K562 (cell line): ENCODE data around the gene THEM4. TPM values are rescaled to one million over a fixed set of nuclear protein-coding genes. Genes with fewer than 3 reads are reported as not detected.

Experiments
- CBX1 ChIP-seq: sonication (generic); IDR thresholded peaks from 2 replicates; pipeline ENCODE4 v1.6.1; 2016; ENCODE audit warnings: antibody characterized with exemption, low read depth, mild to moderate bottlenecking
- CBX5 ChIP-seq: IDR thresholded peaks from 2 replicates; pipeline ENCODE4 v1.6.1; 2014; ENCODE audit warnings: low read depth, borderline replicate concordance
- HLTF ChIP-seq: fragments of 450-650 bp; IDR thresholded peaks from 2 replicates; pipeline ENCODE4 v1.6.1; 2016
- MEIS2 ChIP-seq: fragments of 450-650 bp; IDR thresholded peaks from 2 replicates; pipeline ENCODE4 v1.6.1; 2014; ENCODE audit warnings: mild to moderate bottlenecking; ENCODE audit not compliant: partially characterized antibody
- MTA3 ChIP-seq: fragments of 450-650 bp; formaldehyde crosslinking; IDR thresholded peaks from 2 replicates; pipeline ENCODE4 v1.6.1; 2017; ENCODE audit warnings: mild to moderate bottlenecking, borderline replicate concordance
- RBFOX2 ChIP-seq: fragments of 200-400 bp; formaldehyde crosslinking; IDR thresholded peaks from 2 replicates; pipeline ENCODE4 v1.6.1; 2017; ENCODE audit warnings: low read depth, mild to moderate bottlenecking, low read length, moderate library complexity
- SP1 ChIP-seq: sonication (generic); formaldehyde crosslinking; IDR thresholded peaks from 2 replicates; pipeline ENCODE4 v1.8.1; 2022; ENCODE audit warnings: mild to moderate bottlenecking, missing genetic modification reagents
- STAT5B ChIP-seq: fragments of 250-450 bp; sonication (Bioruptor Pico); IDR thresholded peaks from 2 replicates; pipeline ENCODE4 v1.8.0; 2021; ENCODE audit warnings: mild to moderate bottlenecking, inconsistent platforms
- TARDBP ChIP-seq: fragments of 450-650 bp; IDR thresholded peaks from 2 replicates; pipeline ENCODE4 v1.6.1; 2016
- TRIM24 ChIP-seq, 2 experiments: fragments of 450-650 bp; IDR thresholded peaks; 2 replicates each; pipeline ENCODE4 v1.6.1; 2016
- XRCC3 ChIP-seq: fragments of 450-650 bp; IDR thresholded peaks from 2 replicates; pipeline ENCODE4 v1.6.1; 2017; ENCODE audit warnings: mild to moderate bottlenecking, moderate library complexity
- YY1 ChIP-seq, 3 experiments: IDR thresholded peaks; 2 replicates each; pipeline ENCODE4 v1.6.1; 2011; ENCODE audit warnings: low read length in 2 of 3, mild to moderate bottlenecking in 2 of 3, moderate library complexity in 2 of 3, borderline replicate concordance in 1 of 3, control low read depth in 1 of 3, low read depth in 1 of 3; ENCODE audit not compliant: insufficient read depth in 3 of 3, insufficient replicate concordance in 2 of 3, control insufficient read depth in 1 of 3, insufficient read length in 1 of 3; ENCODE audit errors: extremely low read depth in 1 of 3
- polyA plus RNA-seq, 8 experiments: library from polyadenylated mRNA; depleted of rRNA in 4 of 8; stranded (reverse) in 5 of 8; unstranded in 3 of 8; fragments of >200 nt; fragmentation: Nextera tagmentation in 2 of 8; fragmentation: Illumina TruSeq in 1 of 8; extraction: Ambion mirVana in 2 of 8; extraction: Trizol in 1 of 8; gene quantifications; 2 replicates each; pipeline versions ENCODE4 v1.2.1 to v1.2.3, GENCODE V29; 2011 to 2014; ENCODE audit warnings: inconsistent platforms in 1 of 8, missing spikeins in 1 of 8
- total RNA-seq, 7 experiments: library from RNA; depleted of rRNA in 6 of 7; stranded (reverse); fragments of >200 nt in 6 of 7; fragmentation: Illumina TruSeq in 2 of 7; extraction: Trizol in 2 of 7; gene quantifications; 2 replicates each; pipeline versions ENCODE4 v1.2.1 to v1.2.3, GENCODE V29; 2011 to 2021; ENCODE audit warnings: low replicate concordance in 1 of 7
- TF ChIP-seq, protein P1 (sequence below): fragments of 250-450 bp; sonication (Bioruptor Pico); IDR thresholded peaks from 2 replicates; pipeline ENCODE4 v1.5.1; 2021; ENCODE audit warnings: mild to moderate bottlenecking
- TF ChIP-seq, protein P2 (sequence below): fragments of 450-650 bp; IDR thresholded peaks from 2 replicates; pipeline ENCODE4 v1.6.1; 2018; ENCODE audit warnings: mild to moderate bottlenecking, low read depth; ENCODE audit not compliant: partially characterized antibody
- TF ChIP-seq, protein P3 (sequence below): fragments of 450-650 bp; IDR thresholded peaks from 2 replicates; pipeline ENCODE4 v1.6.1; 2016; ENCODE audit warnings: mild to moderate bottlenecking

Gene THEM4
- total and polyA plus RNA-seq, 9 of the 15 experiments (the other 6 are each of a cell fraction or from before 2014, with no cell fraction given) = 8.6 to 71.9 (median 35.3) TPM

DNA sequence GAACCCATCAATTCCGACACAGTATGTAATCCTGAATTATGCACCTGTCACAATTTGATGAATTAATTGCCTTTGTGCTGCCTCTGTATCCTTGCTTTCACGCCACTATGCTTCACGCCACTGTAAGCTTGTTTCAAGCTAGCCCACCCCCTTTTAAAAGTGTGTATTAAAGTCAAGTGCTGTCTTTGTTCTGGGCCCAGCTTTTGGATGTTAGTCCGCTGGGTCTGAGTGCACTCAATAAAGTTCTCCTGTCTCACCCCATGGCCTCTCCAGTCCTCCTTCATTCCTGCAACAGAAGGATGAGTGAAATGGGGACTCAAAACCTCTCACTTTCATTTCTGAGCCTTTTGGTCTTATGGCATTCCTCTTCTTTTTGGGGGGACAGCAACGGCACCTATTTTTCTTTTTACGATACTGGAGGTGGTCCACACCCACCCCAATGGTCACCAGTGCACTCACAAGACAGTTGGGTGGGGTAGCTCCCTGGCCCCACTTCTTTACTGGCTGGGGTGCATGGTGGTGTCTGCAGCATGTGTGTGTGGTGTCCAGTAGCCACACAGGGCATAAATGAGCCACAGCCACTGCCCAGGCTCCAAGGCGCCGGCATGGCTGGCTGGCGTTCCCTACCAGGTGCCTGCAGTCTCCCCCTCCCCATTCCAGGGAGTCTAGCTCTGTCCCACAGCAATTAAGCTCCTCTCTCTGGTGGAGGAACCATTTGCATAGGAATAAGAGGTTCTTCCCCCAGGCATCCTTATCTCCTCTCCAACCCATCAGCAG lies 1.8 kb downstream of the THEM4 start (continued):
- TF ChIP-seq, protein P1, sequence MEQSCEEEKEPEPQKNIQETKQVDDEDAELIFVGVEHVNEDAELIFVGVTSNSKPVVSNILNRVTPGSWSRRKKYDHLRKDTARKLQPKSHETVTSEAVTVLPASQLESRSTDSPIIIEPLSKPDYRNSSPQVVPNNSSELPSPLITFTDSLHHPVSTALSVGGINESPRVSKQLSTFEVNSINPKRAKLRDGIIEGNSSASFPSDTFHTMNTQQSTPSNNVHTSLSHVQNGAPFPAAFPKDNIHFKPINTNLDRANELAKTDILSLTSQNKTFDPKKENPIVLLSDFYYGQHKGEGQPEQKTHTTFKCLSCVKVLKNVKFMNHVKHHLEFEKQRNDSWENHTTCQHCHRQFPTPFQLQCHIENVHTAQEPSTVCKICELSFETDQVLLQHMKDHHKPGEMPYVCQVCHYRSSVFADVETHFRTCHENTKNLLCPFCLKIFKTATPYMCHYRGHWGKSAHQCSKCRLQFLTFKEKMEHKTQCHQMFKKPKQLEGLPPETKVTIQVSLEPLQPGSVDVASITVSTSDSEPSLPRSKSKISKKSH (CRISPR knock-in tag) = peak; percentile 92; the same call in 1 of the 2 replicates
- 0 out of 2 replicates have a peak, but pooled peaks have one; percentile 38 for TF ChIP-seq MTA3
- no peak for TF ChIP-seq STAT5B (CRISPR knock-in tag)
- 0 out of 2 replicates have a peak, but pooled peaks have one; percentile 28 for TF ChIP-seq SP1 (CRISPR knock-in tag)
- TF ChIP-seq MEIS2 = peak; percentile 28
- TF ChIP-seq XRCC3 = peak; percentile 87
- no peak for TF ChIP-seq TARDBP
- TF ChIP-seq, protein P2, sequence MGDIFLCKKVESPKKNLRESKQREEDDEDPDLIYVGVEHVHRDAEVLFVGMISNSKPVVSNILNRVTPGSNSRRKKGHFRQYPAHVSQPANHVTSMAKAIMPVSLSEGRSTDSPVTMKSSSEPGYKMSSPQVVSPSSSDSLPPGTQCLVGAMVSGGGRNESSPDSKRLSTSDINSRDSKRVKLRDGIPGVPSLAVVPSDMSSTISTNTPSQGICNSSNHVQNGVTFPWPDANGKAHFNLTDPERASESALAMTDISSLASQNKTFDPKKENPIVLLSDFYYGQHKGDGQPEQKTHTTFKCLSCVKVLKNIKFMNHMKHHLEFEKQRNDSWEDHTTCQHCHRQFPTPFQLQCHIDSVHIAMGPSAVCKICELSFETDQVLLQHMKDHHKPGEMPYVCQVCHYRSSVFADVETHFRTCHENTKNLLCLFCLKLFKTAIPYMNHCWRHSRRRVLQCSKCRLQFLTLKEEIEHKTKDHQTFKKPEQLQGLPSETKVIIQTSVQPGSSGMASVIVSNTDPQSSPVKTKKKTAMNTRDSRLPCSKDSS = peak; percentile 95
- peak; percentile 96 for TF ChIP-seq CBX5
- TF ChIP-seq YY1 (IDR thresholded peaks at IDR 0.05; ENCODE audit: borderline replicate concordance in 1 of 3, control insufficient read depth in 1 of 3, extremely low read depth in 1 of 3, insufficient read depth in 3 of 3, insufficient read length in 1 of 3, insufficient replicate concordance in 2 of 3, low read depth in 1 of 3, low read length in 2 of 3) = peak in 1 of 3 experiments; percentile 9
- TF ChIP-seq TRIM24 (IDR thresholded peaks at IDR 0.05) = peak; percentile 60 to 83; a peak in 3 of 4 replicates
- peak; percentile 80; the same call in 1 of the 2 replicates for TF ChIP-seq CBX1
- TF ChIP-seq, protein P3, sequence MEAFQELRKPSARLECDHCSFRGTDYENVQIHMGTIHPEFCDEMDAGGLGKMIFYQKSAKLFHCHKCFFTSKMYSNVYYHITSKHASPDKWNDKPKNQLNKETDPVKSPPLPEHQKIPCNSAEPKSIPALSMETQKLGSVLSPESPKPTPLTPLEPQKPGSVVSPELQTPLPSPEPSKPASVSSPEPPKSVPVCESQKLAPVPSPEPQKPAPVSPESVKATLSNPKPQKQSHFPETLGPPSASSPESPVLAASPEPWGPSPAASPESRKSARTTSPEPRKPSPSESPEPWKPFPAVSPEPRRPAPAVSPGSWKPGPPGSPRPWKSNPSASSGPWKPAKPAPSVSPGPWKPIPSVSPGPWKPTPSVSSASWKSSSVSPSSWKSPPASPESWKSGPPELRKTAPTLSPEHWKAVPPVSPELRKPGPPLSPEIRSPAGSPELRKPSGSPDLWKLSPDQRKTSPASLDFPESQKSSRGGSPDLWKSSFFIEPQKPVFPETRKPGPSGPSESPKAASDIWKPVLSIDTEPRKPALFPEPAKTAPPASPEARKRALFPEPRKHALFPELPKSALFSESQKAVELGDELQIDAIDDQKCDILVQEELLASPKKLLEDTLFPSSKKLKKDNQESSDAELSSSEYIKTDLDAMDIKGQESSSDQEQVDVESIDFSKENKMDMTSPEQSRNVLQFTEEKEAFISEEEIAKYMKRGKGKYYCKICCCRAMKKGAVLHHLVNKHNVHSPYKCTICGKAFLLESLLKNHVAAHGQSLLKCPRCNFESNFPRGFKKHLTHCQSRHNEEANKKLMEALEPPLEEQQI = 0 out of 2 replicates have a peak, but pooled peaks have one; percentile 29
- peak; percentile 94 for TF ChIP-seq HLTF
- peak; percentile 59 for TF ChIP-seq RBFOX2
